ENCODE results near the gene ECPAS.
A peak's percentile ranks its signal among the peaks of the same experiment; 100 is the strongest.
"Not testable (repeated sequence)": the region's sequence is repeated elsewhere in the genome, so short reads cannot be mapped to it uniquely, and the experiment has no call there.

Gene ECPAS

DNA sequence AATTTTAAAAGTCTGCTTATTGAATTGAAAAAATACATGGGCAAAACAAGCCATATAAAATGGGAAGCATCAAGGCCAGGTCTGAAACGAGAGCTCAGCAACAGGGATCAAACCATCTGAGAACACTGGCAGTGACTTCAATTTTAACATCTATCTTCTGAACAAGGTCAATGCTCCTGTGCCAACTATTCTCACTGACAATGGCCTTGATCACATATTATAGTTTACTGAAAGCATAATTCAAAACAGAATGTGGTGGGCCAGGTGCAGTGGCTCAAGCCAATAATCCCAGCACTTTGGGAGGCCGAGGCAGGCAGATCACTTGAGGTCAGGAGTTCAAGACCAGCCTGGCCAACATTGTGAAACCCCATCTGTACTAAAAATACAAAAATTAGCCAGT is 9.0 kb downstream of the ECPAS start:
- no peak for DNase-seq

DNA sequence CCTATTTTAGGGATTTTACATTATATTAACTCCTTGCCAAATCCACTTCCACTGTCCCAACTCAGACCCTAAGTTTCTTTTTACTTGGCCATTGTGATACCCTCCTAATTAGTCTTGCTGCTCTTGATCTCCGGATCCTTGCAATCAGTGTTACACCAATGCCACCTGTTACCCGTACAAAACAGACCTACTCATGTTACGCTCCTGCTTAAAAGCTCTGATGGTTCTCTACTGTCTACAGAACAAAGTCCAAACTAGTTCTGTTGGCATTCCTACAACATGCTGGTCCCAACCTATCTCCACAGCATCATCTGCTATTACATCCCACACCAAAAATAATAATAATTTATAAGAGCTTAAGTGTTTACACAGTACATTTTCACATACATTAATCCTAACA is 9.8 kb downstream of the ECPAS start:
- DNase-seq: no peak

DNA sequence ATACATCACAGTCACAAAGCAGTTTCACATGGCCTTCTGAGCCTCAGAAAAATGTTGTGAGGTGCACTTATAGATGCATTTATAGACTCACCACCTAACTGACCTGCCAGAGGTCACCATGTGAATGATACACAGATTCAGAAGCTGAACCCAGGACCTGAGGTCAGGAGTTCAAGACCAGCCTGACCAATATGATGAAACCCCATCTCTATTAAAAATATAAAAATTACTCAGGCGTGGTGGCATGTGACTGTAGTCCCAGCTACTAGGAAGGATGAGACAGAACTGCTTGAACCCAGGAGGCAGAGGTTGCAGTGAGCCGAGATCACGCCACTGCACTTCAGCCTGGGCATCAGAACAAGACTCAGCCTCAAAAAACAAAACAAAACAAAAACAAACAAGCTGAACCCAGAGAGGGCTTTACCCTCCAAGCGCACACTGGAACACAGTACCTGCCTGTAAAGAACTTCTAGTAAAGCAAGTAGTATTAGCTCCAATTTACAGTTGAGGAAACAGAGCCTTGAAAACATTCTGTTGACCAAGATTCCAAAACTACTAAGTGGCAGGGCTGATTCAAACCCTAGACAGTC is 16.3 kb downstream of the ECPAS start:
- DNase-seq: no peak

DNA sequence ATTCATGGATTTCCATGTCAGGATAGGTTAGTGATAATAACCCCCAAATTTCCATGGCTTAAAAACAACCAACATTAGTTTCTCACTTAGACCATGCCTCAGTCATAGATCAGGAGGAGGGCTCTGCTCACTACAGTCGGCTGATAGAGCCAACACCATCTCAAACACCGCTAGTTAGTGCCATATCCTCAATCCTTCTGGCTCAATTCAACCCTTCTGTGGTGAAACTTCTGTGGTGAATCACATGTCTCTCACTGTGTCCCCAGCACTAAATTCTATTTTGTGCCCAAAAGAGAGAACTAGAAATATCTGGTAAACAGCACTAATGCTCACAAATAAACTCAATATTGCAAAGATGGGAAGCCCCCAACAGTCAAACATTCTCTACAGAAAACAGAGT is 21.1 kb downstream of the ECPAS start:
- DNase-seq: peak; percentile 54 to 68

DNA sequence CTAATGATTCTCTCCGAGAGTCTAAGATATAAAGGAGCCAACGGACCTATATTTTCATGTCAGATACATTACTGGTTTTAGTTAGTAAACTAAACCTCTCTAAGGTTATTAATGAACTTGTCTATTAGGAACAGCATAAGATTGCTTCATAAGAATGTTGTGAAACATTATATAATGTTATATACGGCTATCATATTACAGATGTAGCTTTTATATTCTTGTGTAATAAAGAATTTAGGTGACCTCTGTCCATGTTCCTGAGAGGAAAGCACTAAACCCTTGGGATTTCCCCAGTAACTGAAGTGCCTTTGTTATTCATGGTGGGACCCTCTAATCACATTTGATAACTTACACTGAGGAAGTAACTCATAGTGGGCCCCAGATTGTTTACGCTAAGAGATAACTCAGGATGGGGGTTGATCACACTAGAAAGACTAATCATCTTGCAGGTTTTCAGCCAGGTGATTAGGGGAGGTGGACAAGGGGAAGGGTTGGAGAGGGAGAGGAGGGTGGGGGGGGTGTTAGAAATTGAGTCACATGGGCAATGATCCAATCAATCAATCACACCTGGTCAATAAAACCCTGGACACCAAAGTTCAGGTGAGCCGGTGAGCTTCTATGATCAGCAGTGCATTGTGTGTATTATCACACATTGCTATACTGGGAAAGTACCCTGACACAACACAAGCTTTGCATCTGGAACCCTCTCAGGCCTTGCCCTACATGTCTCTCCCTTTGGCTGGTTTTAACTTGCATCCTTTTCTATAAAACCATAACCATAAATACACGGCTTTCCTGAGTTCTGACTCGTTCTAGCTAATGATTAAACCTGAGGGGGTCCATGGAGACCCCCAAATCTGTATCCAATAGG is 25.8 kb downstream of the ECPAS start:
- no peak for DNase-seq

DNA sequence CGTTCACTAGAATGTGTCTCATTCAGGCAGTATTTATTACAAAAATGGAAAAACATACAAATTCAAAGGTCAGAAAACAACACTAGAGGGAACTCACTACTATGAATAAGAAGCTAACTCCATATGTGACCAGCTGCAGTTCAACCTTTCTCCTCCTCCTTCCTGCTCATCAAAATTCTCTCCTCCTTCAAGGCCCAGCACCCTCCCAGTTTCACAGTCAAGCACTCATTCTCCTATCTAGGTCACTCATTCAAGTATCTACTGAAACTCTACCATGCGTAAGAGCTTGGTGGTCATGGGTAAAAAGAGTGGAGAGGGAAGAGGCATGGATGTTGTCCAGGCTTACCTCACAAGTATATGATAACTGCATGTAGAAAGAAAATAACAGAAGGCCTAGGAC is 27.7 kb downstream of the ECPAS start:
- no peak for DNase-seq

DNA sequence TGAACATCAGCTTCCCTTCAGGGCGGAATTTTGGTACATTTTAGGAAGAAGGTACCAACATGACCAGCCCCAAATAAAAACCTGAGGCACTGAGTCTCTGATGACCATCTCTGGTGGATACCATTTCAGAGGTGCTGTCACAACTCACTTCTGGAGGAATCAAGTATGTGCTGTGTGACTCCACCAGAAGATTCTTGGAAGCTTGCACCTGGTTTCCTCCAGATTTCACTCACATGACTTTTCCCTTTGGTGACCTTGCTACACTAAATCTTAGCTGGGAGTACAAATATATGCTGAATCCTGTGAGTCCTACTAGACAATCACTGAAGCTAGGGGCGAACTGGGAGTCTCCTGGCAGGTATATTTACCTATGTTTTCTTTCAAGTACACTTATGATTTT is 28.5 kb downstream of the ECPAS start:
- no peak for DNase-seq

DNA sequence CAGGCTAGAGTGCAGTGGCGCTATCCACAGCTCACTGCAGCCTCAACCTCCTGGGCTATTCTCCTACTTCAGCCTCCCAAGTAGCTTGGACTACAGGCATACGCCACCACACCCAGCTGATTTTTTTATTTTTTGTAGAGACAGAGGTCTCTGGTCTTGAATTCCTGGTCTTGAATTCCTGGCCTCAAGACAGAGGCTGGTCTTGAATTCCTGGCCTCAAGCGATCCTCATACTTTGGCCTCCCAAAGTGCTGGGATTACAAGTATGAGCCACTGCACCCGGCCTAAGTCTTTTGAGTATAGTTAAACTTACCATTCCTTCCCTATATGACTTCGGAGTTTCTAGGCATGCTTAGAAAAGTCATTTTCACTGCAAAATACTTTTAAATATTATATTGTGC is 29.4 kb downstream of the ECPAS start:
- DNase-seq: no peak

DNA sequence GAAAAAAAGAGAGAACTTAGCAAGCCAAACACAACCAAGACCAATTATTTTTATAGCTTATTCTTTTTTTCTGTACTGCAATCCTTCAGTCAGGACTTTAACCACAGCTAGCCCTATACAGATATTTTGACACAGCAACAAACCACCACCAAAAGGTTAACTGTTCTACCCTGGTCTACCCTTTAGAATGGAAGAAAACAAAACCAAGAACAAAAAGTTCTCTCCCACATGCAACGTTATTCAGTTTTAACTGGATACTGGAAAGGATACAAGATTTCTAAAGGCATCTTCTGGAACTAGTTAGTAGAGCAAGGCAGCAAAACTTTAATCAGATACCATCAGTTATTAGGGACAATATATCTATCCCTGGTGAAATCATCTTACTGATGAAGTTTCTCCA is 32.6 kb downstream of the ECPAS start:
- no peak for DNase-seq

DNA sequence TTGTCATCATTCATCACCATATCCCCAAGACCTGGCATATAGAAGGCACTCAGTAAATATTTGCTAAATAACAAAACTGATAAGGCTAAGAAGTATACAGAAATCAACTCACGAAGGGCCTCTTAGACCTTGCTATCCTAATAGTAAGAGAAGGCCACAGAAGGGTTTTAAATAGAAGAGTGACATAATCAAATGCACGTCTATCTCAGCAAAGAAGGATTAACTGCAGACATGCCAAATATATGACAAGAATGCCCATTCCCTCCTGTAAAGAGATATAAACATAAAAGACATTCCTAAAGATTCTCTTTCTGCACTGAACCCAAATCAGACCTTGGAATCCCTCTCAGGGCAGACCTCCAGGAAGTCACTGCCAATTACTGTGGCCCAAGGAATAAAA is 34.1 kb downstream of the ECPAS start:
- DNase-seq: no peak

DNA sequence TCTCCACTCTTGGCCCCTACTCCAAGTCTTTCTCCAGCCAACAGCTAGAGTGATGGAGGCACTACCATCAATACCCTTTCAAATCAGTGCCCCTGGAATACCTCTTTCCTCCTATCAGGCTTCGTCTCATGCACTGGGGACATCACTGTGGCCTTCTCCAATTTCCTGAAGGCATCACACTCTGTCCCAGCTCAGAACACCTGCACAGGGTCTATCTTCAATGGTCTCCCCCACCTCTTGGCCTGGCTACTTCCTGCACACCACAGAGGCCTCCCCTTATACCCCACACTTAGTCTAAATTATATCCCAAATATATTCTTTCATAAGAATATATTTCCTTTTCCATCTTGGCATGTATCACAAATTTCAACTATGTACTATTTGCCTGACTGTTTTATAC is 34.5 kb downstream of the ECPAS start:
- no peak for DNase-seq

DNA sequence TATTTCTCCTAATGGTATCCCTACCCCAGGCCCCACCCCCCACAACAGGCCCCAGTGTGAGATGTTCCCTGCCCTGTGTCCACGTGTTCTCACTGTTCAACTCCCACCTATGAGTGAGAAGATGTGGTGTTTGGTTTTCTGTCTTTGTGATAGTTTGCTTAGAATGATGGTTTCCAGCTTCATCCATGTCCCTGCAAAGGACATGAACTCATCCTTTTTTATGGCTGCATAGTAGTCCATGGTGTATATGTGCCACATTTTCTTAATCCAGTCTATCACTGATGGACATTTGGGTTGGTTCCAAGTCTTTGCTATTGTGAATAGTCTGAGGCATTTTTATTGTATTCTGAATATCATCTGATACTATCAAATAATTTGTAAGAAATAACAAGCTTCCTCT is 38.4 kb downstream of the ECPAS start:
- not testable (repeated sequence) for DNase-seq

DNA sequence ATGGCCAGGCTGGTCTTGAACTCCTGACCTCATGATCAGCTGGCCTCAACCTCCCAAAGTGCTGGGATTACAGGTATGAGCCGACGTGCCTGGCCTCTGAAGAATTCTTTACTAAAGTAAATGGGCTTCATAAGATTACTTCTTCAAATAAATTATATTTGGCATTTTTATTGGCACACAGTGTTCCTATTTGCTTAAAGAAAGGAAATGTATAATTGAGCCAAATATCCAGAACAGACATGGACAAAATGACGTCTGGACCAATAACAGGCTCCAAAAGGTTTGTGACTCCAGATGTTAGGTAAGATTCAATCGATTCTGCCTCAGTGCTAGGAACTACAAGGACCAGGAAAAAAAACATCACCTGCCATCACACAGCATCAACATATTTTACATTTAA is 40.7 kb downstream of the ECPAS start:
- DNase-seq: no peak

DNA sequence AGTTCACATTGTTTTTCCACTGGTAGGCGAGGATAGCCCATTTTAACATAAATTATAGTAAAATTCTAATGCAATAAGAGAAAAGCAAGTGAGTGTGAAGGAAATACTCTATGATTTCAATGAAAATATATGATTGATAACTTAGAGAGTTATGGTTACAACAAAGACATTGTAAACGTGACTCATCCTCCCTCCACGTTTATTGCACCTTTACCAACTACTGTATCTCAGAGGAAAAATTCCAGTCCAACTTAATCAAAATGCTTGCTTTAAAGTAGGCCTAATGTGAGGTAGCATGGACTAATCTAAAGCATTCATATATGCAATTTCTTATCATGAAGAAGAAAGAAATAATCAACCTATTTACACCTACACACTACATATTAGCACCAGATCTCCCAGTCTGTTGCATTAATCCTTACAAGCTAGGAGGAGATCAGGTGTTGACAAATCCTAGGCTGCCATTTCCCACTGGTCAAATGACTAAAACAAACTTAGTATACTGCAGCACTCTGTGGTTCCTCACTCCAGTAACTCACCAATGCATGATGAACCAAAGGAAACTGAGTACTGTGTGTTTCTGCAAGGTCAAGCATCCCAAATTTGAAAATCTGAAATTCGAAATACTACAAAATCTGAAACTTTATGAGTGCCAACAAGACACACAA is 41.7 kb downstream of the ECPAS start:
- DNase-seq: no peak

DNA sequence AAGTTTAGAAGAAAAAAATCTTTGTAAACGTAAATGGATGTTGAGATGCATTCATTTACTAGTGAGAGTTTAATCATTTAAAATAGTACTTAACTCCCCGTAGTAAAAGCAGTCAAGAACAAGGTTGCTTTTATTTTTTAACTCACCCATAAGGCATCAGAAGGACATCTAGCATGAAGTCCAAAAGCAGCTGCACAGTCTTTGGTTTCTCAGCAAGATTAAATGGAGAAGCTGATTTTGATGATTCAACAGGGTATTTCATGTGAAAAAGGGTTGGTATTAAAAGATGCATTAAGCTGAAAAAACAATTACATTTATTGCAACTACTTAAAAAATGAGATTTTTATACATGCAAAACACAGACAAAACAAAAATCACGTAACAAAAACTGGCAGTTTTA is 44.0 kb downstream of the ECPAS start:
- DNase-seq: no peak

DNA sequence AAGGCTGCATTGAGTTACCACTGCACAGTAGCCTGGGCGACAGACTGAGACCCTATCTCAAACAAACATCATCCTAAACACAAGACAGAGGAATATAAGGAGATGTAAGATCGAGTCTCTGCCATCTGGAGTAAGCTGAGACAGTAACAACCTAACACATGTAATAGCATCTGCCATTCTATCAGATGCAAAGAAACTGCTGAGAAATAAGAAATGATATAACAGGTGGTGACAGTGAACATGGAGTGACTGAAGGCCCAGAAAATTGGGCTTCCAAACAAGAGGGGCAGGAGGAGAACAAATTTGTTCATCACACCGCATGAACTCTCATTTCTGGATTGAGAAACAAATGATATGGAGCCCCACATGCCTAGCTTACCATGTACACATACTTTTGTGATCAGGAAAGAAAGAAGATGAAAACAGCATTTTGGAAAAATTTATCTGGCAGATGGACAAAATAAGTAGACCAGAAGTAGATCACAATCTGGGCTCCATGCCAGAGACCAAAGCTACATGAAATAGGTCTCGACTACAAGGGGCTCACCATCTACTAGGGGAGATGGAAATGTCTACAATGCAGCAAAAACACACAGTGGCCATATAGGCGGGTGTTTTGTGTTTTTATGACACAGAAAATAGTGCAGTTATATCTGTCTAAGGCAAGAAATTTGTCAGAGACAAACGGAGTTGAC is 45.5 kb downstream of the ECPAS start:
- DNase-seq: no peak

DNA sequence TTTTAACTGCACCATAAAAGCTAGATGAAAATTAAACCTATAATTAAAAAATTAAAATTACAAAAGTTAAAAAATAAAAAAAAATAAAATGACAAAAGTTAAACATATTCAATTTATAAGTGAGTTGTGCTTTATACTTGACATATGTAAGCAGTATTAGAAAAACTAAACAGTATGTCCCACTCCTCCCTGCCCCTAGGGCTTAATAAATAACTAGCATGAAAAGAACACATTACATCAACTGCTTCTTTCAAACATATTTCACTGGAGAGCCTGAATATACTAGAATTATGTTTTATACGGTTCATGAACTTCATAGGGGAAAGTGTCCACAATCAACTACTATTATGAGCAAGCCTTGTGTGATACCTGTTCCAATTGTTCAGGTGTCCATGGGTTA is 47.6 kb downstream of the ECPAS start:
- DNase-seq: no peak

DNA sequence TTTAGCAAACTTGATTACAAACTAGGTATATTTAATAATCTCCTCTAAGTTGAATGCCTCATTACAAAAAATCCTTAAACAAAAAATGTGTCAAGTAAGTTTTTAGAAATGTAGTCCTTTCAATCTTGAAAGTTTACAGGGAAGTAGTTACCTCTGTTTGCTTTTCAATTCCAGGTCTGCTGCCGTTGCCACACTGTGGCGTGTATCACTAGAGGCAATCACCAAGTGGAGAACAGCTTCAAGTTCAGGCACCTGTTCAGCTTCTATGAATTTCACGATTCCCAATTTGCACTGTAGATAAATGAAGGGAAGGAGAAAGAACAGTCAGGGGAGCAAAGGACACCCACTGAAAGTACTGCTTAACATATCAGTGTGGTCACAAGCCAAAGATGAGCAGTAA is 51.1 kb downstream of the ECPAS start:
- DNase-seq: no peak

DNA sequence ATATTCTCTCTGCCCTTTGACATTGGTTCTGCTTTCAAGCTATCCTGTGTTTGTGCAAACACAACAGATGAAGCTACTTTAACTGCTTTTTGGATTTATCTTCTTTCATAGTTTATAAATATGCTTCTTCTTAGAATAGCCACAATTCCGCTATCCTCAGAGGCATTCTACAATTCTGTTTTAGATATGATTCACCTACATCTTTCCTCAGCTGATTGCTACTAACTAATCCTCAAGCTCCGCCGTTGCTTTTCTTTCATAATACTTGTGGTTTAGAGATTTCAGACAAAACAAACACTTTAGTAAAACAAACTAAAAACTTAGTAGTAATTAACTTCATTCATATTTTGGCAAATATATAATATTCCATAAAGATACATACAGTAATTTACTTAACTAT is 52.5 kb downstream of the ECPAS start:
- no peak for DNase-seq

DNA sequence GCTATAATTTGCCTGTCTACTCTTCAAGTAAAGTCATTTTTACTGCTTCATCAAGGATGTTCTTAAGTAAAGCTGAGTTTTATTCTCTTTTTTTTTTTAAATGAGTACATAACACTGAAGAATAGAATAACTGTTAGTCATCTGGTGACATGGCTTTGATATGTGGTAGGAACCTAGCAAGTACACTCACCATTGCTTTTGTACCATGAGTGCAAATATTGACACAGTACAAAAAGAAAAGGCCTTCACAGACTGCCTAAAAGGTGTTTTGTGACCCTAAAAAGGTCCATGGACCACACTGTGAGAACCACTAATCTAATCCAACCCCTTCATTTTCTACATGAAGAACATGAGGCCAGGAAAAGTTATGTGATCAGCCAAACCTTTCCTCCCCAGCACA is 55.0 kb downstream of the ECPAS start:
- no peak for DNase-seq

DNA sequence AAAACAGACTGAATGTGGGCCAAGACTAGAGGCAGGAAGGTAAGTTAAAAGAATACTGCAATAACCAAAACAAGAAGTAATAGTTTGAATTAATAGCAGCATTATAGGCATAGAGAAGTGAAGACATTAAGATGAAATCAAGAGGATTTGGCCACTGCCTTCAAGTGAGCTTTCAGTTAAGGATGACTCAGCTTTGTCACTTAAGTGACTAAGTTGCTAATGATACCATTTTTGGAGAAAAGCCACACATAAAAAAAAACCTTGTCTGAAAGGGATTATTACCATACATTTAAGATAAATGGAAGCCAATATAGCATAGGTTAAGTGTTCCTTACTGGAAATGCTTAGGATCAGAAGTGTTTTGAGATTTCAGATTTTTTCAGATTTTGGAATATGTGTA is 57.0 kb downstream of the ECPAS start:
- DNase-seq: peak; percentile 32 to 54

DNA sequence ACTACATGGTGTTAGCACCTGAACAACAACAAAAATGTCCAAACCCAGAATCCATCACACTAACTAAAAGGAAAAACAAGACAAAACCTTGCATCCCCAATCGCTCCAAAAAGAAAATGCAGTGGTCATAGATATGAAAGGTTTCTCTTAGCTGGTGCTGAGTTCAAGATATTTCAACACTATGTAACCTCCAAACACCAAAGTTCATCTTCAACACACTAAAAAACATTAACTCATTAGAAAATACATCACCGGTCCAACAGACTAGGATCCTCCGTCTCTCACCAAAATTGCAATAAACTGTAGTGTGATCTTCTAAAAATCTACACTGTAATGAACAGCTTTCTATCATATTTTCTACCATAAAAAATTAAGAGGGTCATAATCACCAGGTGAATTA is 60.8 kb downstream of the ECPAS start:
- no peak for DNase-seq

DNA sequence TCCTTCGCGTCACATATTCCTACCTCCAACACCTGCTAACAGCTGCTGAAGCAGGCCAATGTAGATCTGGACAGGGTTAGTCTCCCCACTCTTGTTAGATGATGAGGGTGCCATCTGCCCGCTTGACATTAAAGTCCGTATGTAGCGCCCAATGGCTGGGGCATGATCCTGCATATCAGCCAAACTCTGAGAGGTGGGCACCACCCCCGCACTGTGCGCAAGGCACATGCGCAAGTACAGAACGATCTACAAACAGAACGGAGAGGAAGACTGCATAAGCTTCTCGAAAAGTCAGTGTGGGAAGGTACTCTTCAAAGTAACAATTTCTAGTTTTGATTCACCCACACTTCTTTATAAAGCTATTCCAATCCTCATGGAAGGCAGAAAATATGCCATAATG is 69.8 kb downstream of the ECPAS start:
- DNase-seq: no peak

DNA sequence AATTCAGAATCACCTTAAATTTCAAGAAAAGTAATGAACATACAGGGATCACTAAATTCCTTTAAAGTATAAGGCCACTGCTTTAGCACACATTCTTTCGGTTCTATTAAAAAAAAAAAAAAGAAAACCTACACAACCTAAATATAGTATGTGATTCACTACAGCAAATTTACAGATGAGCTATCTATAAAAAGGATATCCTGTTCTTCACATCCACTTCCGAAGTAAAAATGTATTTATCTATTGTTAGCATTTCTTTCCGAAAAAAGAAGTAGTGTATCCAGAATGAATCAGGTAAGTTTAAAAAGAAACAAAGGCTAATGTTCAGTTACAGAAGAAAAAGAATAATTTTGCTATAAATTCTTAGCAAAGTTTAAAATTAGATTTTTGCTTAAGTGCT is 70.2 kb downstream of the ECPAS start:
- DNase-seq: no peak
